Endothelial cell of umbilical vein (primary cell): ENCODE results near the gene YWHAG. TPM values are rescaled to one million over a fixed set of nuclear protein-coding genes. Genes with fewer than 3 reads are reported as not detected.

Experiments
- BruUV-seq: library from RNA; stranded (reverse); fragments of 400-500 nt; replicated peaks from 2 replicates; lab custom pipeline; 2021; lab: Mats Ljungman, UMichigan
- CTCF ChIA-PET: fragments of 300-600, 350-600 bp; sonication (Branson Sonifier 250); formaldehyde crosslinking; loops from one replicate; lab custom pipeline; 2021; ENCODE audit warnings: antibody characterized with exemption, inconsistent platforms; lab: Charles Lee
- POLR2A ChIA-PET: fragments of 300-600, 350-600 bp; sonication (Branson Sonifier 250); formaldehyde crosslinking; loops from one replicate; lab custom pipeline; 2021; ENCODE audit warnings: antibody characterized with exemption, inconsistent platforms; lab: Charles Lee
- DNase-seq: peaks from one replicate; pipeline ENCODE4 v3.0.0-alpha.2; 2011; ENCODE audit warnings: low read depth, low spot score
- FAIRE-seq: peaks from 2 replicates; lab custom pipeline; 2011; peaks lifted over from hg19 to GRCh38; lab: Jason Lieb, UNC
- H2AFZ ChIP-seq: 2 replicates; pipeline ENCODE4 v1.6.0; 2012; ENCODE audit warnings: low read depth, low read length, control low read depth, inconsistent platforms
- H3K27ac ChIP-seq: 2 replicates; pipeline ENCODE4 v1.5.1; 2011; ENCODE audit warnings: low read depth, mild to moderate bottlenecking, control low read depth, low read length, moderate library complexity; ENCODE audit not compliant: insufficient read depth
- H3K27me3 ChIP-seq, 2 experiments: 2 replicates each; pipeline versions ENCODE4 v1.6.0 to v1.6.1; 2011; ENCODE audit warnings: low read length in 2 of 2, mixed read lengths in 1 of 2; ENCODE audit not compliant: control insufficient read depth in 2 of 2, insufficient read depth in 2 of 2
- H3K36me3 ChIP-seq, 2 experiments: 2 replicates in 1 of 2; 3 replicates in 1 of 2; pipeline ENCODE4 v1.5.1; 2011; ENCODE audit warnings: low read length in 2 of 2, mild to moderate bottlenecking in 1 of 2, moderate library complexity in 1 of 2; ENCODE audit not compliant: control insufficient read depth in 2 of 2, insufficient read depth in 2 of 2; ENCODE audit errors: extremely low read depth in 1 of 2
- H3K4me1 ChIP-seq: 3 replicates; pipeline ENCODE4 v1.5.1; 2011; ENCODE audit warnings: mild to moderate bottlenecking, low read length; ENCODE audit not compliant: control insufficient read depth, insufficient read depth; ENCODE audit errors: extremely low read depth
- H3K4me2 ChIP-seq: 2 replicates; pipeline ENCODE4 v1.6.1; 2011; ENCODE audit warnings: low read length, control low read depth, mixed read lengths; ENCODE audit not compliant: insufficient read depth
- H3K4me3 ChIP-seq, 3 experiments: fragments of 200-600 bp in 1 of 3; sonication (generic), shearing (Covaris generic) in 1 of 3; replicated peaks in 1 of 3; 2 replicates each; pipeline ENCODE4 v1.5.1; 2011 to 2016; ENCODE audit warnings: control low read depth in 3 of 3, low read length in 3 of 3, mild to moderate bottlenecking in 2 of 3, inconsistent platforms in 1 of 3, low read depth in 1 of 3, moderate library complexity in 1 of 3; ENCODE audit not compliant: insufficient read depth in 1 of 3
- H3K79me2 ChIP-seq: 2 replicates; pipeline ENCODE4 v1.6.0; 2012; ENCODE audit warnings: low read length, inconsistent platforms; ENCODE audit not compliant: control insufficient read depth, insufficient read depth
- H3K9ac ChIP-seq: replicated peaks from 2 replicates; pipeline ENCODE3; 2011; ENCODE audit warnings: low read length, control low read depth; ENCODE audit not compliant: insufficient read depth; ENCODE audit errors: extremely low read depth
- H3K9me1 ChIP-seq: replicated peaks from 3 replicates; pipeline ENCODE4 v1.6.0; 2011; ENCODE audit warnings: mild to moderate bottlenecking, low read length; ENCODE audit not compliant: control insufficient read depth, insufficient read depth; ENCODE audit errors: extremely low read depth
- H3K9me3 ChIP-seq: replicated peaks from 2 replicates; pipeline ENCODE4 v1.5.1; 2012; ENCODE audit warnings: low read length, inconsistent platforms; ENCODE audit not compliant: control insufficient read depth, insufficient read depth
- H4K20me1 ChIP-seq: replicated peaks from 2 replicates; pipeline ENCODE3; 2011; ENCODE audit warnings: mild to moderate bottlenecking, low read length; ENCODE audit not compliant: control insufficient read depth, insufficient read depth; ENCODE audit errors: extremely low read depth
- EZH2 ChIP-seq: IDR thresholded peaks from 2 replicates; pipeline ENCODE4 v1.6.1; 2012; ENCODE audit warnings: borderline replicate concordance, low read depth, mild to moderate bottlenecking, moderate library complexity, low read length, inconsistent platforms; ENCODE audit not compliant: severe bottlenecking
- FOS ChIP-seq: IDR thresholded peaks from 2 replicates; pipeline ENCODE4 v1.6.1; 2011; ENCODE audit warnings: mild to moderate bottlenecking, low read length, moderate library complexity, borderline replicate concordance; ENCODE audit not compliant: insufficient read depth
- GATA2 ChIP-seq: IDR thresholded peaks from 2 replicates; pipeline ENCODE4 v1.7.0; 2011; ENCODE audit warnings: low read depth, mild to moderate bottlenecking, moderate library complexity, mixed read lengths, low read length; ENCODE audit not compliant: insufficient read length, insufficient read depth
- JUN ChIP-seq: IDR thresholded peaks from 2 replicates; pipeline ENCODE4 v1.6.1; 2011; ENCODE audit warnings: borderline replicate concordance, low read depth; ENCODE audit not compliant: insufficient read length, insufficient read depth
- MYC ChIP-seq: IDR thresholded peaks from one replicate; pipeline ENCODE4 v1.6.1; 2011; ENCODE audit warnings: mild to moderate bottlenecking, low read depth, low read length
- POLR2A ChIP-seq: IDR thresholded peaks from 2 replicates; pipeline ENCODE4 v1.6.1; 2012; ENCODE audit warnings: low read depth, mild to moderate bottlenecking, control low read depth, low read length
- POLR2AphosphoS5 ChIP-seq: IDR thresholded peaks from 2 replicates; pipeline ENCODE4 v1.6.1; 2012; ENCODE audit warnings: low read depth, mild to moderate bottlenecking, control low read depth, low read length, moderate library complexity; ENCODE audit not compliant: insufficient read depth
- dilution Hi-C: fragments of 300-500 bp; cut with MboI; formaldehyde crosslinking; loops from one replicate; pipeline ENCODE4 v1.15.0; 2019; ENCODE audit warnings: low sequenced_read_pairs; ENCODE audit not compliant: extremely low pct_ligation_motif_present
- intact Hi-C: fragments of 100-400 bp; cut with micrococcal nuclease; formaldehyde crosslinking; loops from one replicate; pipeline ENCODE4 v1.10.0; 2022
- polyA plus RNA-seq, 4 experiments: library from polyadenylated mRNA; depleted of rRNA in 3 of 4; stranded (reverse) in 3 of 4; unstranded in 1 of 4; fragments of >200 nt; gene quantifications; 2 replicates each; pipeline versions ENCODE4 v1.2.1 to v1.2.3, GENCODE V29; 2011 to 2012; ENCODE audit warnings: missing spikeins in 1 of 4
- total RNA-seq: library from RNA; stranded (reverse); gene quantifications from 2 replicates; pipeline ENCODE4 v1.2.3, GENCODE V29; 2021
- TF ChIP-seq, protein P1 (sequence below): IDR thresholded peaks from 2 replicates; pipeline ENCODE4 v1.6.1; 2011; ENCODE audit not compliant: insufficient read depth, insufficient read length
- TF ChIP-seq, protein P2 (sequence below), 2 donors: IDR thresholded peaks; 1 replicate in 1 of 2; 2 replicates in 1 of 2; pipeline ENCODE4 v1.5.1; 2011; ENCODE audit warnings: low read length in 2 of 2, mild to moderate bottlenecking in 2 of 2, moderate library complexity in 2 of 2, control low read depth in 1 of 2, inconsistent platforms in 1 of 2, low read depth in 1 of 2; ENCODE audit not compliant: insufficient read depth in 1 of 2; ENCODE audit errors: extremely low read depth in 1 of 2

YWHAG gene
- total and polyA plus RNA-seq, 2 donors (not counting 3 experiments of a cell fraction or from before 2014, with no cell fraction given): 55.6 to 205 TPM

DNA sequence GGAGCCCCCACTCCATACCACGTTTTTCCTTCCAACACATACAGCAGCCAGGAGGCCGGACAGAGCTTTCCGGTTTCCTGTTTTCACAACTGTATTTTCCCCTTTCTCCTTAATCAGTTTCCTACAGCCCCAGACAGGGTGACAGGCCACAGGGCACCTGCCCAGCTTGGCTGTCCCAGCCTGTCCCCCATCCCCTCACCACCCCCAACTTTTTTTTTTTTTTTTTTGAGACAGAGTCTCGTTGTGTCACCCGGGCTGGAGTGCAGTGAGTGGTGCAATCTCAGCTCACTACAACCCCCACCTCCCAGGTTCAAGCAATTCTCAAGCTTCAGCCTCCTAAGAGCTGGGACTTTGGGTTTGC is 66.6 kb downstream of the YWHAG start:
- DNase-seq: peak; percentile 98
- no peak for FAIRE-seq
- Histone ChIP-seq H3K36me3 (no peaks in the 10 kb centered on the region), H3K27ac (peak overlapping the region; percentile 94), H3K27me3 (no peaks in the 10 kb centered on the region), H3K9me3 (no peaks in the 10 kb centered on the region), H3K4me1 (peaks cover 27% of the 10 kb centered on the region), H3K9me1 (no peaks in the 10 kb centered on the region), H3K79me2 (no peaks in the 10 kb centered on the region), H3K4me3 (no peak overlapping the region), H4K20me1 (no peaks in the 10 kb centered on the region), H3K9ac (peak overlapping the region; percentile 82), H2AFZ (no peak overlapping the region), H3K4me2 (peak overlapping the region; percentile 36)
- CTCF ChIA-PET: interaction anchor here (0.6 to 2.9 kb wide), 9 partner anchors 10 to 225 kb away, joined by 3 to 132 read pairs (median 13); partner anchors contain the start of gene HSPB1
- dilution Hi-C loops: no loop called here
- TSS peak; percentile 71 for BruUV-seq
- intact Hi-C loops: loop anchor here (1.0 to 10.0 kb wide), 2 partner anchors 67 to 207 kb away; no protein-coding TSS in a partner anchor
- TF ChIP-seq GATA2 (peak; percentile 92), POLR2A (peak; percentile 90), EZH2 (no peak), MYC (no peak), FOS (no peak), POLR2AphosphoS5 (peak; percentile 94), JUN (no peak)
- TF ChIP-seq, protein P1, sequence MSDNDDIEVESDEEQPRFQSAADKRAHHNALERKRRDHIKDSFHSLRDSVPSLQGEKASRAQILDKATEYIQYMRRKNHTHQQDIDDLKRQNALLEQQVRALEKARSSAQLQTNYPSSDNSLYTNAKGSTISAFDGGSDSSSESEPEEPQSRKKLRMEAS: peak; percentile 38
- TF ChIP-seq, protein P2, sequence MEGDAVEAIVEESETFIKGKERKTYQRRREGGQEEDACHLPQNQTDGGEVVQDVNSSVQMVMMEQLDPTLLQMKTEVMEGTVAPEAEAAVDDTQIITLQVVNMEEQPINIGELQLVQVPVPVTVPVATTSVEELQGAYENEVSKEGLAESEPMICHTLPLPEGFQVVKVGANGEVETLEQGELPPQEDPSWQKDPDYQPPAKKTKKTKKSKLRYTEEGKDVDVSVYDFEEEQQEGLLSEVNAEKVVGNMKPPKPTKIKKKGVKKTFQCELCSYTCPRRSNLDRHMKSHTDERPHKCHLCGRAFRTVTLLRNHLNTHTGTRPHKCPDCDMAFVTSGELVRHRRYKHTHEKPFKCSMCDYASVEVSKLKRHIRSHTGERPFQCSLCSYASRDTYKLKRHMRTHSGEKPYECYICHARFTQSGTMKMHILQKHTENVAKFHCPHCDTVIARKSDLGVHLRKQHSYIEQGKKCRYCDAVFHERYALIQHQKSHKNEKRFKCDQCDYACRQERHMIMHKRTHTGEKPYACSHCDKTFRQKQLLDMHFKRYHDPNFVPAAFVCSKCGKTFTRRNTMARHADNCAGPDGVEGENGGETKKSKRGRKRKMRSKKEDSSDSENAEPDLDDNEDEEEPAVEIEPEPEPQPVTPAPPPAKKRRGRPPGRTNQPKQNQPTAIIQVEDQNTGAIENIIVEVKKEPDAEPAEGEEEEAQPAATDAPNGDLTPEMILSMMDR (IDR thresholded peaks at IDR 0.05; ENCODE audit: extremely low read depth in 1 of 2, insufficient read depth in 1 of 2, low read depth in 1 of 2, low read length in 2 of 2): no peak
- POLR2A ChIA-PET: interaction anchor here (0.6 to 2.2 kb wide), 7 partner anchors 11 to 107 kb away, joined by 3 to 55 read pairs (median 6); partner anchors contain the start of genes HSPB1 and YWHAG
